Kidney glomerular epithelial cell (primary cell): Measurements from ENCODE around the gene NTN5.

ENCODE experiments used
- DNase-seq: peaks from one replicate; lab custom pipeline; 2025; lab: John Stamatoyannopoulos, UW

NTN5 gene

GRCh38 chr19:48614436-48615230, 58.2 kb downstream of the NTN5 start, which contains the start of gene FAM83E:
Gene FAM83E, minus strand, starts transcription at chr19:48615076. Its CDS starts 1,704 bp downstream, at chr19:48613372.
- no peak for DNase-seq

- DNase-seq = no peak
These were observed 58.9 kb downstream of the NTN5 start for GRCh38 chr19:48613852-48614435.

- DNase-seq = no peak
These were observed 59.6 kb downstream of the NTN5 start for GRCh38 chr19:48613024-48613851.

DNA sequence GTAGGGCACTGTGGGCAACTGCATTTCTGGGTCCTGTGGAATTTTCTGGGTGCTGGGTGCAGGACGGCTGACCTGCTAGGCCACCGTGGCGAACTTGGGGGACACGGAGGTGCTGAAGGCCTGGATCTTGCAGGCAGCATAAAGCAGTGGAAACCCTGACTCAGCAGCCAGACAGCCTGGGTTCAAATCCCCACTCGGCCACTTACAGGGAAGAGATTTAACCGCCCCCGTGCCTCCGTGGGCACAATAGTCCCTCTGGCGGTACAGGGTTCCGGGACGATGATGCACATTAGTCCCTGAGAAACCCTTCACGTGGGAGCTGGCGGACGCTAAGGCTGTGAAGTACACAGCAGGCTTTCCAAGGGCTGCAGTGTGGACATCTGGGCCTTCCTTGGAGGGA, 60.9 kb downstream of the NTN5 start:
- no peak for DNase-seq
